IPS-11a (cell line): Measurements from ENCODE around the gene ADGRB3.
"Not testable (repeated sequence)": the region's sequence is repeated elsewhere in the genome, so short reads cannot be mapped to it uniquely, and the experiment has no call there.

ENCODE experiments used
- H3K4me3 ChIP-seq: one replicate; pipeline ENCODE4 v1.5.1; 2013; ENCODE audit warnings: low read depth, low read length, control low read depth

The ADGRB3 gene

GRCh38 chr6:69102416-69102815 is 467.3 kb downstream of the ADGRB3 start:
- no peak overlapping the region for H3K4me3 ChIP-seq

- H3K4me3 ChIP-seq = no peak overlapping the region
These were observed 470.2 kb downstream of the ADGRB3 start for GRCh38 chr6:69105288-69105687.

GRCh38 chr6:69106511-69106910 is 471.4 kb downstream of the ADGRB3 start:
- no peak overlapping the region for H3K4me3 ChIP-seq

- no peak overlapping the region for H3K4me3 ChIP-seq
These were observed 476.2 kb downstream of the ADGRB3 start for GRCh38 chr6:69111301-69111700.

GRCh38 chr6:69116658-69117057 is 481.6 kb downstream of the ADGRB3 start:
- no peak overlapping the region for H3K4me3 ChIP-seq

- H3K4me3 ChIP-seq = not testable (repeated sequence)
These were observed 486.7 kb downstream of the ADGRB3 start for GRCh38 chr6:69121461-69122406.

- no peak overlapping the region for H3K4me3 ChIP-seq
These were observed 487.3 kb downstream of the ADGRB3 start for GRCh38 chr6:69122407-69122773.

GRCh38 chr6:69128411-69128810 is 493.3 kb downstream of the ADGRB3 start:
- no peak overlapping the region for H3K4me3 ChIP-seq

- no peak overlapping the region for H3K4me3 ChIP-seq
These were observed 494.0 kb downstream of the ADGRB3 start for GRCh38 chr6:69129046-69129445.

GRCh38 chr6:69135927-69136326 is 500.8 kb downstream of the ADGRB3 start:
- no peak overlapping the region for H3K4me3 ChIP-seq

GRCh38 chr6:69138148-69138547 is 503.1 kb downstream of the ADGRB3 start:
- H3K4me3 ChIP-seq = no peak overlapping the region

- H3K4me3 ChIP-seq = no peak overlapping the region
These were observed 503.9 kb downstream of the ADGRB3 start for GRCh38 chr6:69138893-69139494.

GRCh38 chr6:69145062-69145461 is 510.0 kb downstream of the ADGRB3 start:
- H3K4me3 ChIP-seq = no peak overlapping the region

- no peak overlapping the region for H3K4me3 ChIP-seq
These were observed 511.3 kb downstream of the ADGRB3 start for GRCh38 chr6:69146385-69146784.

GRCh38 chr6:69155467-69155866 is 520.4 kb downstream of the ADGRB3 start:
- H3K4me3 ChIP-seq = no peak overlapping the region

GRCh38 chr6:69162811-69163210 is 527.7 kb downstream of the ADGRB3 start:
- H3K4me3 ChIP-seq = no peak overlapping the region

- no peak overlapping the region for H3K4me3 ChIP-seq
These were observed 529.6 kb downstream of the ADGRB3 start for GRCh38 chr6:69164564-69165229.

- no peak overlapping the region for H3K4me3 ChIP-seq
These were observed 544.6 kb downstream of the ADGRB3 start for GRCh38 chr6:69179681-69180080.

GRCh38 chr6:69180361-69181067 is 545.4 kb downstream of the ADGRB3 start:
- H3K4me3 ChIP-seq = no peak overlapping the region

GRCh38 chr6:69181964-69182363 is 546.9 kb downstream of the ADGRB3 start:
- no peak overlapping the region for H3K4me3 ChIP-seq

GRCh38 chr6:69185276-69185675 is 550.2 kb downstream of the ADGRB3 start:
- H3K4me3 ChIP-seq = no peak overlapping the region
